Esophagus muscularis mucosa (tissue), 4 donors: ENCODE results near the gene TNS1. TPM values are rescaled to one million over a fixed set of nuclear protein-coding genes. Genes with fewer than 3 reads are reported as not detected.

ENCODE experiments used
- DNase-seq: peaks from one replicate; pipeline ENCODE4 v3.0.0-alpha.2; 2017; ENCODE audit errors: extremely low spot score
- H3K27ac ChIP-seq, 4 donors: fragments of 200-600 bp; sonication (generic); replicated peaks in 1 of 4; 1 replicate in 3 of 4; 2 replicates in 1 of 4; pipeline ENCODE4 v1.5.1; 2016 to 2019; ENCODE audit warnings: mild to moderate bottlenecking in 1 of 4
- H3K27me3 ChIP-seq, 4 donors: fragments of 200-600 bp; sonication (generic); one replicate each; pipeline versions ENCODE4 v1.5.1 to v1.6.0; 2016 to 2019
- H3K36me3 ChIP-seq, 4 donors: fragments of 200-600 bp; sonication (generic); one replicate each; pipeline ENCODE4 v1.5.1; 2016 to 2019
- H3K4me1 ChIP-seq, 4 donors: fragments of 200-600 bp; sonication (generic); one replicate each; pipeline ENCODE4 v1.5.1; 2016 to 2019
- H3K4me3 ChIP-seq, 4 donors: fragments of 200-600 bp; sonication (generic); 1 replicate in 2 of 4; 2 replicates in 2 of 4; pipeline ENCODE4 v1.5.1; 2016 to 2019; ENCODE audit warnings: mild to moderate bottlenecking in 4 of 4, moderate library complexity in 1 of 4
- H3K9me3 ChIP-seq, 4 donors: fragments of 200-600 bp; sonication (generic); 1 replicate in 3 of 4; 2 replicates in 1 of 4; pipeline ENCODE4 v1.5.1; 2016 to 2019
- EP300 ChIP-seq: sonication (generic); formaldehyde crosslinking; IDR thresholded peaks from one replicate; pipeline ENCODE4 v1.6.1; 2017; ENCODE audit warnings: antibody characterized with exemption
- POLR2A ChIP-seq: fragments of 450-650 bp; IDR thresholded peaks from one replicate; pipeline ENCODE4 v1.6.1; 2017; ENCODE audit warnings: antibody characterized with exemption, moderate library complexity, mild to moderate bottlenecking, low read depth
- POLR2AphosphoS5 ChIP-seq, 2 donors: sonication (generic); formaldehyde crosslinking; IDR thresholded peaks; one replicate each; pipeline ENCODE4 v1.6.1; 2017; ENCODE audit warnings: antibody characterized with exemption in 2 of 2
- WGBS: methylation state at CpG from one replicate; pipeline ENCODE4 v1.1.5; 2018; 5-methylcytosine and 5-hydroxymethylcytosine counted together
- intact Hi-C: fragments of 100-400 bp; cut with DNase I; formaldehyde crosslinking; loops from one replicate; pipeline ENCODE4 v1.15.1; 2023
- total RNA-seq, 4 donors: library from RNA; depleted of rRNA; stranded (reverse); fragments of >200 nt; gene quantifications; one replicate each; pipeline versions ENCODE4 v1.1.0 to v1.2.1, GENCODE V29; 2016
- TF ChIP-seq, protein P1 (sequence below), 3 experiments: fragments of 200-600 bp in 2 of 3; fragments of 450-650 bp in 1 of 3; sonication (generic) in 2 of 3; IDR thresholded peaks; one replicate each; pipeline ENCODE4 v1.5.1; 2017 to 2019; ENCODE audit warnings: antibody characterized with exemption in 3 of 3, mild to moderate bottlenecking in 2 of 3, moderate library complexity in 1 of 3

The TNS1 gene
- total RNA-seq, 4 donors from 2014 or later = 1,001 to 2,170 (median 1,411) TPM

DNA sequence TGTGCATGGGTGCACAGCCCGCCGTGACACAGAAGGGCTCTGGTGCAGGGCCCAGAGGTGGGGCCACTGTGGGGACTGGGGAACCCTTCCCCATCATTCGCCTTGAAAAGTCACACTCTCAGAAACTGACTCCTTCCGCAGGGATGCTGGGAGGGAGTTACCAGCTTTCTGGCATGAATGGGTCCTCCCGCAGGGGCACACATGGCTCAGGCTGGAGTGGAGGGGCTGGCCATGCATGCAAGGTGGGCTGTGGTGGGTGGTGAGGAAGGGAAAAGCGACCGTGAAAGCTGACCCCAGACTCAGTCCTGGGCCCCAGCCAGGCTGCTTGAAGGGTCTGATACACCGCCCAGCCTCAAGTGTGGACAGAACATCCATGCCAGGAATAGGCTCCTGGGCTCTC, 201.1 kb downstream of the TNS1 start:
- 55% methylated on average over 8 of the region's 8 CpGs for WGBS
- intact Hi-C loops = no loop called here
- no peak for TF ChIP-seq EP300
- no peak for TF ChIP-seq POLR2AphosphoS5 (IDR thresholded peaks at IDR 0.05)
- no peak for TF ChIP-seq POLR2A
- TF ChIP-seq, protein P1, sequence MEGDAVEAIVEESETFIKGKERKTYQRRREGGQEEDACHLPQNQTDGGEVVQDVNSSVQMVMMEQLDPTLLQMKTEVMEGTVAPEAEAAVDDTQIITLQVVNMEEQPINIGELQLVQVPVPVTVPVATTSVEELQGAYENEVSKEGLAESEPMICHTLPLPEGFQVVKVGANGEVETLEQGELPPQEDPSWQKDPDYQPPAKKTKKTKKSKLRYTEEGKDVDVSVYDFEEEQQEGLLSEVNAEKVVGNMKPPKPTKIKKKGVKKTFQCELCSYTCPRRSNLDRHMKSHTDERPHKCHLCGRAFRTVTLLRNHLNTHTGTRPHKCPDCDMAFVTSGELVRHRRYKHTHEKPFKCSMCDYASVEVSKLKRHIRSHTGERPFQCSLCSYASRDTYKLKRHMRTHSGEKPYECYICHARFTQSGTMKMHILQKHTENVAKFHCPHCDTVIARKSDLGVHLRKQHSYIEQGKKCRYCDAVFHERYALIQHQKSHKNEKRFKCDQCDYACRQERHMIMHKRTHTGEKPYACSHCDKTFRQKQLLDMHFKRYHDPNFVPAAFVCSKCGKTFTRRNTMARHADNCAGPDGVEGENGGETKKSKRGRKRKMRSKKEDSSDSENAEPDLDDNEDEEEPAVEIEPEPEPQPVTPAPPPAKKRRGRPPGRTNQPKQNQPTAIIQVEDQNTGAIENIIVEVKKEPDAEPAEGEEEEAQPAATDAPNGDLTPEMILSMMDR (IDR thresholded peaks at IDR 0.05) = no peak
- Histone ChIP-seq H3K36me3 (peaks cover 25 to 69% (median 62%) of the 10 kb centered on the region in 4 donors), H3K9me3 (no peaks in the 10 kb centered on the region), H3K27me3 (no peaks in the 10 kb centered on the region), H3K4me1 (peaks cover 50 to 100% (median 94%) of the 10 kb centered on the region in 4 donors), H3K27ac (peak overlapping the region; percentile 76 to 82 (median 82)), H3K4me3 (no peak overlapping the region)
- no peak for DNase-seq

DNA sequence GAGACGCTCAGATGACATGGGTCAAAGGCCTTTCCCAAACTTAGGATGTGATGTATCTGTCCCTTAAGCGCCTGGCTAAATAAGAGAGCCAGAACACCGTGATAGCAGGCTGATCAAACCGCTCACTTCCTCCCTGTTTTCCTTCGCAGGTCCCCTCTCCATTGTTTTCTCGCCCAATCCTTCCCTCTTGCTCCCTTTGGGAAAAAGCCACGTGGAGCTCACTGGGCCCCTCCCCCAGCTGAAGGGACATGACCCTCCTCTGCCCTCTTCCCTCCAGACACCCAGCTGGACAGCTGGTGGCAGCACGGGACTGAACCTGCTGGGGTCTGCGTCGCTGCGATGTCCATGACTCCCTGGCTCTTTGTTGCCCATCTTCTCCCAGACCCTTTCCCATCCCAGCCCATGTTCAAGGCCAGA, 201.7 kb downstream of the TNS1 start:
- H3K27ac ChIP-seq = peak overlapping the region; percentile 76 to 82 (median 82)
- H3K4me1 ChIP-seq = peaks cover 44 to 100% (median 89%) of the 10 kb centered on the region in 4 donors
- H3K27me3 ChIP-seq = no peaks in the 10 kb centered on the region
- no peak overlapping the region for H3K4me3 ChIP-seq
- whole genome bisulfite sequencing = 48% methylated on average over 11 of the region's 11 CpGs
- peaks cover 25 to 64% (median 56%) of the 10 kb centered on the region in 4 donors for H3K36me3 ChIP-seq
- no peak for DNase-seq
- intact Hi-C loops = no loop called here
- TF ChIP-seq POLR2AphosphoS5 (IDR thresholded peaks at IDR 0.05) (peak in 1 of 2 donors; percentile 11), POLR2A (no peak)
- H3K9me3 ChIP-seq = no peaks in the 10 kb centered on the region

DNA sequence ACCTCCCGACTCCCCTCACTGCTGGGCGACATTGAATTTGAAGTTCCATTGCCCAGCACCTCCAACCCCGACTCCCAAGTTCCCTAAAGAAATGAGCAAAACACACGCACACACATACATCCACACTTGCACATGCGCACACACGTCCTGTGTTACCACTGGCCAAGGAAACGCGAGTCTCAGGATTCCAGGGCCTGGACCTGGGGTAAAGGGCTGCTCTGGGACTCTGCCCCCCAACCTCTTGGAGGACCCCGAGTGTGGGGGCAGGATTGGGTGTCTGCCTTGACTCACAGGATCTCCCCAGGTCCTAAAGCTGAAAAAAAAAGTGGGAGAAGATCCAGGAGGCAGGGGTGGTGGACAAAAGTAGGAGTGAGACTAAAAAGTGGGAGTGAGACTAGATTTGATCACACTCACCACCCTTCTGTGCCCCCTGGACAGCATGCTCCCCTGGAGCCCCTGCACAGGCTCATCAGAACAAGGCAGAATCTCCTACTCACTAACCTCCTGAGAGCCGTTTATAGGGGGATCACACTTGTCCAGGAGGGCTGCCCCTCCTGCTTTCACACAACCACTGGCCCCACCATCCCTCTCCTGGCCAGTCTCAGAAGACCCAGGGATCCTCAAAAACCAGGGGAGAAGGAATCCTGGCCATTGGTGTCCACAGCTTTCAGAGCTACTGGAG, 202.2 kb downstream of the TNS1 start:
- Histone ChIP-seq H3K4me3 (no peak overlapping the region), H3K27ac (peak overlapping the region; percentile 76 to 82 (median 82)), H3K9me3 (no peaks in the 10 kb centered on the region), H3K27me3 (no peaks in the 10 kb centered on the region), H3K36me3 (peaks cover 25 to 58% (median 52%) of the 10 kb centered on the region in 4 donors), H3K4me1 (peaks cover 39 to 100% (median 83%) of the 10 kb centered on the region in 4 donors)
- WGBS = 72% methylated on average over 10 of the region's 10 CpGs
- intact Hi-C loops = no loop called here
- TF ChIP-seq EP300 (no peak), POLR2AphosphoS5 (IDR thresholded peaks at IDR 0.05) (no peak)
- no peak for DNase-seq

DNA sequence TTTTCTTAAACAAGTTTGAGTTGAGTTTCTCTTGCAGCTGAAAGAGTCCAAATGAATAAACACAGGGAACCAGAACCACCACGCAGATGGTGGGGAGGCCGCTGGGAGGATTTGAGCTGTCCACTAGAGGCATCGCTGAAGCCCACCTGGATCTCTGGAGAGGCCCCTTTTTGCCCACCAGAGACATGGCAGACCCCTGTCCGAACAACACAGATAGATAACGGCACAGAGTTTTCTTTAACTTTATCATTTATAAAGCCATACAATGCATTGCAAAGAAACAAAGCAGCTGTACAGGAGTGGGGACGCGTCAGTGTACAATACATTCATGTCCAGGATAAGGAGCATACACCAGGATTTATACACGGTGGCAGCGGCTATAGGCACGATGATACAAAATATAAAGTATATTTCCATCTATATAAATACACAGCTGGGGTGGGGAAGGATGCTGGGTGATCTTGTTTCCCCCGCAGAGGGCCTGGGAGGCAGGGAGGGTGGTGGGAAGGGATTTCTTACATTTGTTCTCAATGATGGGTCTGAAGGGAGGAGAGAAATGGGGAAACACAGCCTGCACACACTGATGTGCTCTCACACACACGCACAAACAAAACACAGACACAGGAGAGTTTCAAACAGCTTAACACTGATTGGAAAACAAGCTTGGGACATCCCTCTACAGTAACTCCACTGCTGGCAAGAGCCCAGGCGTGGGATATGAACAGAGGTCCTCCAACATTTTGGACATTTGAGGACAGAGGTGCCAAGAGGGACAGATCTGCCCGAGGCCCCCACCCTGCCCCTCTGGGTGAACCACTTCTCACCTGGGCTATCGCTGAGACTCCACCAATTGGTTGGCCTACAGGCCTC, 203.0 kb downstream of the TNS1 start:
- H3K9me3 ChIP-seq = no peaks in the 10 kb centered on the region
- H3K4me3 ChIP-seq = no peak overlapping the region
- DNase-seq = no peak
- peaks cover 25 to 55% (median 49%) of the 10 kb centered on the region in 4 donors for H3K36me3 ChIP-seq
- 60% methylated on average over 12 of the region's 15 CpGs for WGBS
- TF ChIP-seq, protein P1 (IDR thresholded peaks at IDR 0.05) = no peak
- no peak for TF ChIP-seq POLR2AphosphoS5 (IDR thresholded peaks at IDR 0.05)
- TF ChIP-seq POLR2A = no peak
- TF ChIP-seq EP300 = no peak
- H3K27ac ChIP-seq = peak overlapping the region; percentile 76 to 82 (median 82)
- no peaks in the 10 kb centered on the region for H3K27me3 ChIP-seq
- H3K4me1 ChIP-seq = peaks cover 35 to 100% (median 76%) of the 10 kb centered on the region in 4 donors
- intact Hi-C loops = no loop called here

DNA sequence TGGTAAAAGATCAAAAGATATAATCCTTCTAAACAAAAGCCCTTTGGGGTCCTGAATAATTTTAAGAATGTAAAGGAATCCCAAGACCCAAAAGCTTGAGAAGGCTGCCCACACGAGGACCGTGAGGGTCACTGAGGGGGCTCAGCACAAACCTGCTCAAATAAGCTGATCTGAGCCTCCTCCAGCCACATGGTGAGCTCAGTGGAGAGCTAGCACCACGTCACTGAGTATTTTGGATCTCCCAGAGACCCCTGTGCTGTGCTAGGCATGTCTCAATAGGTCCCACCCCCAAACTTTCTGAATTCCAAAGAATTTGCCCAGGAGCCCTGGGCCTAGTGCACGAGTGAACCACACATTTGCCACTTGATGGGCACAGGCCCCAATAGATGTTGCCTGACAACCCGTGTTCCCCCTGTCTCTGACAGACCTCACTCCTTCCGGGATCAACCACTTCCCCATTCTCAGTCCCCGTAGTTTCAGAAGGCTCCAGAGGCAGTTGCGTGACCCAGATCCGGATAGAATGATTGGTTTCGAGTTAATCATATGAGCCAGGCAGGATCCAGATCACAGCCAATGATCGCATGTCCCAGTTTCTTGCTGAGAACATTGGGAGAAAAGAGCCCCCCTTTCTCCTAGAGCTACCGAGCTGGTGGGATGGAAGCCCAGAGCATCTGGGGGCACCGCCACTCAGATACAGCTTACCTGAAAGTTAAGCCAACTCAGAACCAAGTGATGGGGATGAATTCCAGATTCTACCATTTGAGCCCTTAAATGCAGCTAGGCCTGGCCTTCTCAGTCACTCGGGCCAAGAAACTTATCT, 203.8 kb downstream of the TNS1 start:
- peaks cover 19 to 47% (median 41%) of the 10 kb centered on the region in 4 donors for H3K36me3 ChIP-seq
- TF ChIP-seq EP300 (no peak), POLR2AphosphoS5 (IDR thresholded peaks at IDR 0.05) (peak; percentile 24 to 54)
- TF ChIP-seq, protein P1 (IDR thresholded peaks at IDR 0.05) = no peak
- DNase-seq = no peak
- peak overlapping the region; percentile 76 to 82 (median 82) for H3K27ac ChIP-seq
- WGBS = 61% methylated on average over 7 of the region's 14 CpGs
- no peak overlapping the region for H3K4me3 ChIP-seq
- H3K9me3 ChIP-seq = no peaks in the 10 kb centered on the region
- peaks cover 31 to 100% (median 71%) of the 10 kb centered on the region in 4 donors for H3K4me1 ChIP-seq
- H3K27me3 ChIP-seq = no peaks in the 10 kb centered on the region
- intact Hi-C loops = no loop called here
